GM12891 (cell line): ENCODE measurements around the gene CYTH4.

ENCODE experiments used
- POLR2A ChIP-seq: IDR thresholded peaks from 2 replicates; pipeline ENCODE4 v1.6.1; 2011; ENCODE audit warnings: low read depth, low read length, control low read depth
- POLR2AphosphoS5 ChIP-seq: IDR thresholded peaks from 2 replicates; pipeline ENCODE4 v1.6.1; 2011; ENCODE audit warnings: low read depth, low read length, control low read depth

- TF ChIP-seq POLR2AphosphoS5 (no peak), POLR2A (no peak)
These were observed 52.2 kb downstream of the CYTH4 start for GRCh38 chr22:37334461-37334858.
